ENCODE measurements around the gene GNPTG. TPM values are rescaled to one million over a fixed set of nuclear protein-coding genes. Genes with fewer than 3 reads are reported as not detected.

Gene GNPTG
- total and polyA plus RNA-seq, 2 of the 13 experiments (the other 11 are each of a cell fraction or from before 2014, with no cell fraction given) = 22.7 to 71.1 TPM

- CTCF ChIA-PET (ENCODE audit: low intra/inter-chr PET ratio, low total read pairs) = no interaction called here
- Histone ChIP-seq H3K27ac (ENCODE audit: extremely low read length, insufficient read depth, low read length) (no peak overlapping the region), H2AFZ (ENCODE audit: low read length) (no peak overlapping the region), H3K9me3 (ENCODE audit: low read length) (no peaks in the 10 kb centered on the region), H3K79me2 (ENCODE audit: insufficient read depth, low read length) (peaks cover 59% of the 10 kb centered on the region), H3K4me2 (ENCODE audit: low read depth, low read length) (no peak overlapping the region), H4K20me1 (ENCODE audit: insufficient read depth, low read length) (peaks cover 51% of the 10 kb centered on the region), H3K27me3 (ENCODE audit: control insufficient read depth in 1 of 2, insufficient read depth in 2 of 2, low read length in 2 of 2) (no peaks in the 10 kb centered on the region; a peak in 2 of 5 replicates), H3K9ac (ENCODE audit: insufficient read depth, low read depth, low read length) (no peak overlapping the region), H3K36me3 (replicated peaks in 1 of 2; ENCODE audit: control insufficient read depth in 1 of 2, insufficient read depth in 2 of 2, low read length in 2 of 2) (peaks cover 49 to 82% of the 10 kb centered on the region in 2 experiments; a peak in 4 of 5 replicates), H3K4me1 (ENCODE audit: insufficient read depth, low read length) (peaks cover 20% of the 10 kb centered on the region), H3K4me3 (replicated peaks in 1 of 3; ENCODE audit: insufficient read depth in 1 of 3, low read depth in 2 of 3, low read length in 3 of 3) (no peak overlapping the region)
- FAIRE-seq (no peak), DNase-seq (ENCODE audit: low spot score) (no peak), ATAC-seq (no peak)
- WGBS (ENCODE audit: low lambda C conversion rate) = 96% methylated on average over 37 of the region's 46 CpGs
- TF ChIP-seq RBFOX2 (IDR thresholded peaks at IDR 0.05; ENCODE audit: low read depth, low read length) (peak; percentile 58), TBX3 (IDR thresholded peaks at IDR 0.05; ENCODE audit: borderline replicate concordance) (no peak)
- POLR2A ChIA-PET = interaction anchor here (0.9 kb wide), 1 partner anchor 11 kb away, joined by 3 read pairs; no protein-coding TSS in a partner anchor
- intact Hi-C loops (cut with micrococcal nuclease; ENCODE audit: unreplicated experiment) (no loop called here), in situ Hi-C loops (cut with HindIII; ENCODE audit: extremely low pct_ligation_motif_present, low pct_unique_long_range_greater_than_20kb) (no loop called here)
- no TSS peak for BruUV-seq (replicated peaks)
These were observed 36.4 kb upstream of the GNPTG start for GRCh38 chr16:1315081-1316032.

- H3K27me3 ChIP-seq (ENCODE audit: control insufficient read depth in 1 of 2, insufficient read depth in 2 of 2, low read length in 2 of 2) = no peaks in the 10 kb centered on the region; a peak in 1 of 5 replicates
- DNase-seq (ENCODE audit: low spot score) = no peak
- H3K9ac ChIP-seq (ENCODE audit: insufficient read depth, low read depth, low read length) = no peak overlapping the region
- CTCF ChIA-PET (ENCODE audit: low intra/inter-chr PET ratio, low total read pairs) = no interaction called here
- POLR2A ChIA-PET = interaction anchor here (0.9 kb wide), 1 partner anchor 10 kb away, joined by 3 read pairs; no protein-coding TSS in a partner anchor
- H3K79me2 ChIP-seq (ENCODE audit: insufficient read depth, low read length) = peaks cover 52% of the 10 kb centered on the region
- WGBS (ENCODE audit: low lambda C conversion rate) = 93% methylated on average over 10 of the region's 14 CpGs
- H3K4me3 ChIP-seq (replicated peaks in 1 of 3; ENCODE audit: insufficient read depth in 1 of 3, low read depth in 2 of 3, low read length in 3 of 3) = no peak overlapping the region
- no TSS peak for BruUV-seq (replicated peaks)
- no peak overlapping the region for H3K4me2 ChIP-seq (ENCODE audit: low read depth, low read length)
- H3K4me1 ChIP-seq (ENCODE audit: insufficient read depth, low read length) = peaks cover 20% of the 10 kb centered on the region
- no peaks in the 10 kb centered on the region for H3K9me3 ChIP-seq (ENCODE audit: low read length)
- no peak for ATAC-seq
- no peak overlapping the region for H3K27ac ChIP-seq (ENCODE audit: extremely low read length, insufficient read depth, low read length)
- in situ Hi-C loops (cut with HindIII; ENCODE audit: extremely low pct_ligation_motif_present, low pct_unique_long_range_greater_than_20kb) (no loop called here), intact Hi-C loops (cut with micrococcal nuclease; ENCODE audit: unreplicated experiment) (no loop called here)
- FAIRE-seq = no peak
- no peak overlapping the region for H2AFZ ChIP-seq (ENCODE audit: low read length)
- TF ChIP-seq ZNF660 (CRISPR knock-in tag; IDR thresholded peaks at IDR 0.05; ENCODE audit: borderline replicate concordance, low read depth) = no peak
- TF ChIP-seq ZNF468 (CRISPR knock-in tag; IDR thresholded peaks at IDR 0.05) = no peak
- TF ChIP-seq AGO2 (optimal IDR thresholded peaks at IDR 0.05; ENCODE audit: low read depth, low read length) = peak; percentile 47
- no peak for TF ChIP-seq THAP8 (CRISPR knock-in tag; IDR thresholded peaks at IDR 0.05; ENCODE audit: borderline replicate concordance)
- no peak for TF ChIP-seq MLX (CRISPR knock-in tag; IDR thresholded peaks at IDR 0.05)
- no peak for TF ChIP-seq KDM5B (CRISPR knock-in tag; IDR thresholded peaks at IDR 0.05; ENCODE audit: borderline replicate concordance)
- TF ChIP-seq NCOR1 (IDR thresholded peaks at IDR 0.05; ENCODE audit: borderline replicate concordance, low read length) = no peak
- TF ChIP-seq ZNF557 (CRISPR knock-in tag; IDR thresholded peaks at IDR 0.05) = no peak
- peaks cover 55 to 88% of the 10 kb centered on the region in 2 experiments; a peak in 4 of 5 replicates for H3K36me3 ChIP-seq (replicated peaks in 1 of 2; ENCODE audit: control insufficient read depth in 1 of 2, insufficient read depth in 2 of 2, low read length in 2 of 2)
- H4K20me1 ChIP-seq (ENCODE audit: insufficient read depth, low read length) = peaks cover 44% of the 10 kb centered on the region
These were observed 35.7 kb upstream of the GNPTG start for GRCh38 chr16:1316033-1316405.
